Parathyroid adenoma (tissue), 2 donors: ENCODE measurements around the gene SDR9C7.
"Not testable (repeated sequence)": the region's sequence is repeated elsewhere in the genome, so short reads cannot be mapped to it uniquely, and the experiment has no call there.

Experiments used
- H2AFZ ChIP-seq: fragments of 300-600 bp; sonication (generic); one replicate; pipeline ENCODE4 v1.7.0; 2017; ENCODE audit warnings: antibody characterized with exemption, mild to moderate bottlenecking
- H3K27ac ChIP-seq: fragments of 300-600 bp; sonication (generic); one replicate; pipeline ENCODE4 v1.7.0; 2017
- H3K27me3 ChIP-seq: fragments of 300-600 bp; sonication (generic); one replicate; pipeline ENCODE4 v1.7.0; 2017; ENCODE audit warnings: low read length; ENCODE audit not compliant: control insufficient read depth, insufficient read depth
- H3K36me3 ChIP-seq: fragments of 300-600 bp; sonication (generic); one replicate; pipeline ENCODE4 v1.7.0; 2017; ENCODE audit warnings: low read length; ENCODE audit not compliant: control insufficient read depth, insufficient read depth
- H3K4me1 ChIP-seq: fragments of 300-600 bp; sonication (generic); one replicate; pipeline ENCODE4 v1.7.0; 2017; ENCODE audit warnings: control low read depth
- H3K4me2 ChIP-seq: fragments of 300-600 bp; sonication (generic); one replicate; pipeline ENCODE4 v1.7.0; 2017; ENCODE audit warnings: low read length
- H3K4me3 ChIP-seq: fragments of 300-600 bp; sonication (generic); one replicate; pipeline ENCODE4 v1.7.0; 2017; ENCODE audit warnings: low read depth, low read length
- H3K79me2 ChIP-seq: fragments of 300-600 bp; sonication (generic); one replicate; pipeline ENCODE4 v1.7.0; 2017; ENCODE audit warnings: control low read depth
- H3K9ac ChIP-seq: fragments of 300-600 bp; sonication (generic); one replicate; pipeline ENCODE4 v1.7.0; 2017; ENCODE audit warnings: mild to moderate bottlenecking
- H3K9me3 ChIP-seq: fragments of 300-600 bp; sonication (generic); one replicate; pipeline ENCODE4 v1.7.0; 2017; ENCODE audit warnings: low read length; ENCODE audit not compliant: control insufficient read depth
- CTCF ChIP-seq: fragments of 300-600 bp; sonication (generic); IDR thresholded peaks from one replicate; pipeline ENCODE4 v1.7.0; 2017; ENCODE audit warnings: antibody characterized with exemption, mild to moderate bottlenecking
- donor health status: primary hyperparathyroidism.

Gene SDR9C7

GRCh38 chr12:56905852-56906251 lies 28.4 kb downstream of the SDR9C7 start:
- H3K79me2 ChIP-seq, result no peaks in the 10 kb centered on the region
- no peaks in the 10 kb centered on the region for H3K36me3 ChIP-seq
- H3K4me1 ChIP-seq, result no peaks in the 10 kb centered on the region
- TF ChIP-seq CTCF, result no peak
- no peaks in the 10 kb centered on the region for H3K9me3 ChIP-seq
- H3K9ac ChIP-seq, result no peak overlapping the region
- H2AFZ ChIP-seq, result no peak overlapping the region
- H3K27me3 ChIP-seq, result no peaks in the 10 kb centered on the region
- H3K27ac ChIP-seq, result no peak overlapping the region
- no peak overlapping the region for H3K4me3 ChIP-seq
- H3K4me2 ChIP-seq, result no peak overlapping the region

GRCh38 chr12:56903374-56903773 lies 30.8 kb downstream of the SDR9C7 start:
- Histone ChIP-seq H3K4me3 (no peak overlapping the region), H3K27me3 (no peaks in the 10 kb centered on the region), H3K4me1 (no peaks in the 10 kb centered on the region), H3K4me2 (no peak overlapping the region), H2AFZ (no peak overlapping the region), H3K9me3 (no peaks in the 10 kb centered on the region), H3K79me2 (no peaks in the 10 kb centered on the region), H3K9ac (no peak overlapping the region), H3K27ac (no peak overlapping the region), H3K36me3 (no peaks in the 10 kb centered on the region)
- no peak for TF ChIP-seq CTCF

- H3K79me2 ChIP-seq, H3K9ac ChIP-seq, H3K27ac ChIP-seq, H3K4me2 ChIP-seq, H3K4me1 ChIP-seq, H3K36me3 ChIP-seq, H3K9me3 ChIP-seq, H3K27me3 ChIP-seq, H3K4me3 ChIP-seq, H2AFZ ChIP-seq: not testable (repeated sequence)
Measured at GRCh38 chr12:56901313-56901712, 32.9 kb downstream of the SDR9C7 start.

- no peak overlapping the region for H3K4me3 ChIP-seq
- no peaks in the 10 kb centered on the region for H3K4me1 ChIP-seq
- no peaks in the 10 kb centered on the region for H3K79me2 ChIP-seq
- no peak overlapping the region for H3K9ac ChIP-seq
- no peaks in the 10 kb centered on the region for H3K36me3 ChIP-seq
- no peak for TF ChIP-seq CTCF
- no peaks in the 10 kb centered on the region for H3K27me3 ChIP-seq
- no peaks in the 10 kb centered on the region for H3K9me3 ChIP-seq
- no peak overlapping the region for H3K27ac ChIP-seq
- no peak overlapping the region for H2AFZ ChIP-seq
- no peak overlapping the region for H3K4me2 ChIP-seq
Measured at GRCh38 chr12:56900583-56900982, 33.6 kb downstream of the SDR9C7 start.

- TF ChIP-seq CTCF, result no peak
- Histone ChIP-seq H3K27ac (no peak overlapping the region), H3K4me3 (no peak overlapping the region)
Measured at GRCh38 chr12:56898938-56899337, 35.3 kb downstream of the SDR9C7 start.

More at GRCh38 chr12:56898938-56899337, 35.3 kb downstream of the SDR9C7 start:
- Histone ChIP-seq H3K27me3 (no peaks in the 10 kb centered on the region), H3K4me1 (no peaks in the 10 kb centered on the region), H3K4me2 (no peak overlapping the region), H3K36me3 (no peaks in the 10 kb centered on the region), H3K9me3 (no peaks in the 10 kb centered on the region), H3K9ac (no peak overlapping the region), H2AFZ (no peak overlapping the region), H3K79me2 (no peaks in the 10 kb centered on the region)
